Esophagus squamous epithelium (tissue), 4 donors: ENCODE results near the gene CNKSR3.

Source experiments
- CTCF ChIP-seq, 6 experiments: fragments of 450-650 bp in 4 of 6; fragments of 200-600 bp in 2 of 6; sonication (generic) in 2 of 6; IDR thresholded peaks; one replicate each; pipeline ENCODE4 v1.5.1; 2016 to 2019; ENCODE audit warnings: antibody characterized with exemption in 6 of 6, mild to moderate bottlenecking in 4 of 6, moderate library complexity in 4 of 6
- POLR2A ChIP-seq, 4 donors: fragments of 450-650 bp; IDR thresholded peaks; one replicate each; pipeline ENCODE4 v1.6.1; 2017; ENCODE audit warnings: antibody characterized with exemption in 4 of 4, mild to moderate bottlenecking in 4 of 4, moderate library complexity in 3 of 4

- no peak for TF ChIP-seq POLR2A (IDR thresholded peaks at IDR 0.05)
- no peak for TF ChIP-seq CTCF (IDR thresholded peaks at IDR 0.05)
Observed at GRCh38 chr6:154503658-154504057, 6.8 kb downstream of the CNKSR3 start.
